H1 (cell line): Measurements from ENCODE around the gene C6orf136.

ENCODE experiments used
- BRCA1 ChIP-seq: IDR thresholded peaks from 2 replicates; pipeline ENCODE4 v1.6.1; 2012; ENCODE audit warnings: low read depth, low read length, improper control_type of control experiment
- CEBPB ChIP-seq: IDR thresholded peaks from 2 replicates; pipeline ENCODE4 v1.6.1; 2012; ENCODE audit warnings: low read depth, low read length
- CHD2 ChIP-seq: IDR thresholded peaks from 2 replicates; pipeline ENCODE4 v1.6.1; 2012; ENCODE audit warnings: low read length, improper control_type of control experiment
- EP300 ChIP-seq, 2 experiments: IDR thresholded peaks; 1 replicate in 1 of 2; 2 replicates in 1 of 2; pipeline ENCODE4 v1.6.1; 2011 to 2012; ENCODE audit warnings: low read depth in 2 of 2, low read length in 2 of 2, mild to moderate bottlenecking in 2 of 2, borderline replicate concordance in 1 of 2, inconsistent platforms in 1 of 2, moderate library complexity in 1 of 2
- EZH2 ChIP-seq: fragments of 200-600 bp; sonication (generic); IDR thresholded peaks from 2 replicates; pipeline ENCODE4 v1.7.1; 2012; ENCODE audit warnings: low read depth, mild to moderate bottlenecking, moderate library complexity, low read length, inconsistent platforms; ENCODE audit not compliant: severe bottlenecking
- NRF1 ChIP-seq: IDR thresholded peaks from 2 replicates; pipeline ENCODE4 v1.6.1; 2011; ENCODE audit warnings: mild to moderate bottlenecking, low read depth, low read length, improper control_type of control experiment
- POLR2A ChIP-seq, 2 experiments: IDR thresholded peaks; 1 replicate in 1 of 2; 2 replicates in 1 of 2; pipeline ENCODE4 v1.6.1; 2011; ENCODE audit warnings: low read depth in 2 of 2, low read length in 2 of 2, mild to moderate bottlenecking in 2 of 2; ENCODE audit errors: control extremely low read depth in 1 of 2
- RAD21 ChIP-seq, 2 experiments: IDR thresholded peaks in 1 of 2; conservative IDR thresholded peaks in 1 of 2; 2 replicates each; pipeline ENCODE4 v1.6.1; 2011; ENCODE audit warnings: low read depth in 2 of 2, low read length in 2 of 2, improper control_type of control experiment in 1 of 2, inconsistent platforms in 1 of 2, mild to moderate bottlenecking in 1 of 2, moderate library complexity in 1 of 2
- SIN3A ChIP-seq, 2 experiments: IDR thresholded peaks in 1 of 2; conservative IDR thresholded peaks in 1 of 2; 2 replicates each; pipeline ENCODE4 v1.6.1; 2011 to 2012; ENCODE audit warnings: low read length in 2 of 2, improper control_type of control experiment in 1 of 2, low read depth in 1 of 2, mild to moderate bottlenecking in 1 of 2
- TF ChIP-seq, protein P1 (sequence below), 3 experiments: IDR thresholded peaks; 1 replicate in 2 of 3; 2 replicates in 1 of 3; pipeline versions ENCODE4 v1.5.1 to v1.6.1; 2011; ENCODE audit warnings: low read length in 3 of 3, mild to moderate bottlenecking in 3 of 3, inconsistent platforms in 2 of 3, low read depth in 1 of 3, moderate library complexity in 1 of 3; ENCODE audit not compliant: insufficient read depth in 1 of 3; ENCODE audit errors: control extremely low read depth in 1 of 3
- TF ChIP-seq, protein P2 (sequence below): fragments of 300-600 bp; sonication (generic); IDR thresholded peaks from 2 replicates; pipeline ENCODE4 v1.7.1; 2012; ENCODE audit warnings: low read length, moderate library complexity, mild to moderate bottlenecking, inconsistent platforms; ENCODE audit not compliant: insufficient replicate concordance

DNA sequence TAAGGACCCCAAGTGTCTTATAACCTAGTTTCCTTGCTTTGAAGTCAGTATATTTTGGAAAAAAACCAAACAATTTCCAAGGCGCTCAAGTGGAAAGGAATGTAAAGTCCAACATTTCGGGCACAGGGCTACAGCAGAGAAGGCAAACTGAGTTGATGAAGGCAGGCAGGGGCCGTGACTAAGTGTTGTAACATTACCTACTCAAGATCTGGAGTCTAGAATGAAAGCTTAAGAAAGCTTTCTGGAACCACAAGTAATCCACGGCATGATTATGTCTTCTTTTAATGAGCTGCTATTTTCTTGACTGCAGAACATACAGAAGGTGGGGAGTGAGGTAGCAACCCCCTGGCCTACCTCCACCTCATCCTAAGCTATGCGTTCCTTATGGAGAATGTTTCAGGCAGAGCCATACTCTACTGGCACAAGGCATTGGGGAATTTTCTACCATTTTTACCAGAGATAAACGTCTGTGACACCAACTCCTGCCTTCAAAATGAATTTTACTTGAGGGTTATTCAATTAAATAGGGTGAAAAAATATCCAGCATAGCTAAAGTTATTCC is 34.2 kb upstream of the C6orf136 start:
- TF ChIP-seq, protein P1, sequence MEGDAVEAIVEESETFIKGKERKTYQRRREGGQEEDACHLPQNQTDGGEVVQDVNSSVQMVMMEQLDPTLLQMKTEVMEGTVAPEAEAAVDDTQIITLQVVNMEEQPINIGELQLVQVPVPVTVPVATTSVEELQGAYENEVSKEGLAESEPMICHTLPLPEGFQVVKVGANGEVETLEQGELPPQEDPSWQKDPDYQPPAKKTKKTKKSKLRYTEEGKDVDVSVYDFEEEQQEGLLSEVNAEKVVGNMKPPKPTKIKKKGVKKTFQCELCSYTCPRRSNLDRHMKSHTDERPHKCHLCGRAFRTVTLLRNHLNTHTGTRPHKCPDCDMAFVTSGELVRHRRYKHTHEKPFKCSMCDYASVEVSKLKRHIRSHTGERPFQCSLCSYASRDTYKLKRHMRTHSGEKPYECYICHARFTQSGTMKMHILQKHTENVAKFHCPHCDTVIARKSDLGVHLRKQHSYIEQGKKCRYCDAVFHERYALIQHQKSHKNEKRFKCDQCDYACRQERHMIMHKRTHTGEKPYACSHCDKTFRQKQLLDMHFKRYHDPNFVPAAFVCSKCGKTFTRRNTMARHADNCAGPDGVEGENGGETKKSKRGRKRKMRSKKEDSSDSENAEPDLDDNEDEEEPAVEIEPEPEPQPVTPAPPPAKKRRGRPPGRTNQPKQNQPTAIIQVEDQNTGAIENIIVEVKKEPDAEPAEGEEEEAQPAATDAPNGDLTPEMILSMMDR (IDR thresholded peaks at IDR 0.05; ENCODE audit: control extremely low read depth in 1 of 3, insufficient read depth in 1 of 3, low read depth in 1 of 3, low read length in 3 of 3) = no peak
- TF ChIP-seq EP300 (IDR thresholded peaks at IDR 0.05; ENCODE audit: borderline replicate concordance in 1 of 2, low read depth in 2 of 2, low read length in 2 of 2) (no peak), BRCA1 (no peak), CHD2 (no peak), CEBPB (no peak), POLR2A (IDR thresholded peaks at IDR 0.05; ENCODE audit: control extremely low read depth in 1 of 2, low read depth in 2 of 2, low read length in 2 of 2) (peak in 1 of 2 experiments; percentile 77), SIN3A (conservative IDR thresholded peaks at IDR 0.05 in 1 of 2, IDR thresholded peaks at IDR 0.05 in 1 of 2; ENCODE audit: low read depth in 1 of 2, low read length in 2 of 2) (no peak), RAD21 (IDR thresholded peaks at IDR 0.05 in 1 of 2, conservative IDR thresholded peaks at IDR 0.05 in 1 of 2; ENCODE audit: low read depth in 2 of 2, low read length in 2 of 2) (no peak), EZH2 (no peak), NRF1 (no peak)
- TF ChIP-seq, protein P2, sequence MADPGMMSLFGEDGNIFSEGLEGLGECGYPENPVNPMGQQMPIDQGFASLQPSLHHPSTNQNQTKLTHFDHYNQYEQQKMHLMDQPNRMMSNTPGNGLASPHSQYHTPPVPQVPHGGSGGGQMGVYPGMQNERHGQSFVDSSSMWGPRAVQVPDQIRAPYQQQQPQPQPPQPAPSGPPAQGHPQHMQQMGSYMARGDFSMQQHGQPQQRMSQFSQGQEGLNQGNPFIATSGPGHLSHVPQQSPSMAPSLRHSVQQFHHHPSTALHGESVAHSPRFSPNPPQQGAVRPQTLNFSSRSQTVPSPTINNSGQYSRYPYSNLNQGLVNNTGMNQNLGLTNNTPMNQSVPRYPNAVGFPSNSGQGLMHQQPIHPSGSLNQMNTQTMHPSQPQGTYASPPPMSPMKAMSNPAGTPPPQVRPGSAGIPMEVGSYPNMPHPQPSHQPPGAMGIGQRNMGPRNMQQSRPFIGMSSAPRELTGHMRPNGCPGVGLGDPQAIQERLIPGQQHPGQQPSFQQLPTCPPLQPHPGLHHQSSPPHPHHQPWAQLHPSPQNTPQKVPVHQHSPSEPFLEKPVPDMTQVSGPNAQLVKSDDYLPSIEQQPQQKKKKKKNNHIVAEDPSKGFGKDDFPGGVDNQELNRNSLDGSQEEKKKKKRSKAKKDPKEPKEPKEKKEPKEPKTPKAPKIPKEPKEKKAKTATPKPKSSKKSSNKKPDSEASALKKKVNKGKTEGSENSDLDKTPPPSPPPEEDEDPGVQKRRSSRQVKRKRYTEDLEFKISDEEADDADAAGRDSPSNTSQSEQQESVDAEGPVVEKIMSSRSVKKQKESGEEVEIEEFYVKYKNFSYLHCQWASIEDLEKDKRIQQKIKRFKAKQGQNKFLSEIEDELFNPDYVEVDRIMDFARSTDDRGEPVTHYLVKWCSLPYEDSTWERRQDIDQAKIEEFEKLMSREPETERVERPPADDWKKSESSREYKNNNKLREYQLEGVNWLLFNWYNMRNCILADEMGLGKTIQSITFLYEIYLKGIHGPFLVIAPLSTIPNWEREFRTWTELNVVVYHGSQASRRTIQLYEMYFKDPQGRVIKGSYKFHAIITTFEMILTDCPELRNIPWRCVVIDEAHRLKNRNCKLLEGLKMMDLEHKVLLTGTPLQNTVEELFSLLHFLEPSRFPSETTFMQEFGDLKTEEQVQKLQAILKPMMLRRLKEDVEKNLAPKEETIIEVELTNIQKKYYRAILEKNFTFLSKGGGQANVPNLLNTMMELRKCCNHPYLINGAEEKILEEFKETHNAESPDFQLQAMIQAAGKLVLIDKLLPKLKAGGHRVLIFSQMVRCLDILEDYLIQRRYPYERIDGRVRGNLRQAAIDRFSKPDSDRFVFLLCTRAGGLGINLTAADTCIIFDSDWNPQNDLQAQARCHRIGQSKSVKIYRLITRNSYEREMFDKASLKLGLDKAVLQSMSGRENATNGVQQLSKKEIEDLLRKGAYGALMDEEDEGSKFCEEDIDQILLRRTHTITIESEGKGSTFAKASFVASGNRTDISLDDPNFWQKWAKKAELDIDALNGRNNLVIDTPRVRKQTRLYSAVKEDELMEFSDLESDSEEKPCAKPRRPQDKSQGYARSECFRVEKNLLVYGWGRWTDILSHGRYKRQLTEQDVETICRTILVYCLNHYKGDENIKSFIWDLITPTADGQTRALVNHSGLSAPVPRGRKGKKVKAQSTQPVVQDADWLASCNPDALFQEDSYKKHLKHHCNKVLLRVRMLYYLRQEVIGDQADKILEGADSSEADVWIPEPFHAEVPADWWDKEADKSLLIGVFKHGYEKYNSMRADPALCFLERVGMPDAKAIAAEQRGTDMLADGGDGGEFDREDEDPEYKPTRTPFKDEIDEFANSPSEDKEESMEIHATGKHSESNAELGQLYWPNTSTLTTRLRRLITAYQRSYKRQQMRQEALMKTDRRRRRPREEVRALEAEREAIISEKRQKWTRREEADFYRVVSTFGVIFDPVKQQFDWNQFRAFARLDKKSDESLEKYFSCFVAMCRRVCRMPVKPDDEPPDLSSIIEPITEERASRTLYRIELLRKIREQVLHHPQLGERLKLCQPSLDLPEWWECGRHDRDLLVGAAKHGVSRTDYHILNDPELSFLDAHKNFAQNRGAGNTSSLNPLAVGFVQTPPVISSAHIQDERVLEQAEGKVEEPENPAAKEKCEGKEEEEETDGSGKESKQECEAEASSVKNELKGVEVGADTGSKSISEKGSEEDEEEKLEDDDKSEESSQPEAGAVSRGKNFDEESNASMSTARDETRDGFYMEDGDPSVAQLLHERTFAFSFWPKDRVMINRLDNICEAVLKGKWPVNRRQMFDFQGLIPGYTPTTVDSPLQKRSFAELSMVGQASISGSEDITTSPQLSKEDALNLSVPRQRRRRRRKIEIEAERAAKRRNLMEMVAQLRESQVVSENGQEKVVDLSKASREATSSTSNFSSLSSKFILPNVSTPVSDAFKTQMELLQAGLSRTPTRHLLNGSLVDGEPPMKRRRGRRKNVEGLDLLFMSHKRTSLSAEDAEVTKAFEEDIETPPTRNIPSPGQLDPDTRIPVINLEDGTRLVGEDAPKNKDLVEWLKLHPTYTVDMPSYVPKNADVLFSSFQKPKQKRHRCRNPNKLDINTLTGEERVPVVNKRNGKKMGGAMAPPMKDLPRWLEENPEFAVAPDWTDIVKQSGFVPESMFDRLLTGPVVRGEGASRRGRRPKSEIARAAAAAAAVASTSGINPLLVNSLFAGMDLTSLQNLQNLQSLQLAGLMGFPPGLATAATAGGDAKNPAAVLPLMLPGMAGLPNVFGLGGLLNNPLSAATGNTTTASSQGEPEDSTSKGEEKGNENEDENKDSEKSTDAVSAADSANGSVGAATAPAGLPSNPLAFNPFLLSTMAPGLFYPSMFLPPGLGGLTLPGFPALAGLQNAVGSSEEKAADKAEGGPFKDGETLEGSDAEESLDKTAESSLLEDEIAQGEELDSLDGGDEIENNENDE = no peak
